IMR-90 (cell line): ENCODE results near the gene SPRED2. TPM values are rescaled to one million over a fixed set of nuclear protein-coding genes. Genes with fewer than 3 reads are reported as not detected.
"Not testable (repeated sequence)": the region's sequence is repeated elsewhere in the genome, so short reads cannot be mapped to it uniquely, and the experiment has no call there.

ENCODE experiments used
- ATAC-seq: fragments of 200-7000 bp; cut with Tn5 transposase; 2 replicates; pipeline ENCODE4 v1.9.1; 2020; ENCODE audit warnings: low read depth, mild to moderate bottlenecking, moderate library complexity
- BruUV-seq: library from RNA; stranded (reverse); fragments of 400-500 nt; replicated peaks from 2 replicates; lab custom pipeline; 2021; lab: Mats Ljungman, UMichigan
- CTCF ChIA-PET: fragments of 300-600 bp; formaldehyde crosslinking; extraction: SDS; loops from one replicate; lab custom pipeline; 2021; ENCODE audit warnings: antibody characterized with exemption; lab: Yijun Ruan, JAX
- POLR2A ChIA-PET: fragments of 300-600 bp; sonication (Branson Sonifier 250); formaldehyde crosslinking; loops from one replicate; lab custom pipeline; 2022; ENCODE audit warnings: antibody characterized with exemption; ENCODE audit not compliant: unreplicated experiment; lab: Charles Lee
- DNase-seq: peaks from one replicate; pipeline ENCODE4 v3.0.0; 2013
- H2AFZ ChIP-seq: replicated peaks from 2 replicates; pipeline ENCODE3; 2013; ENCODE audit warnings: low read length, mild to moderate bottlenecking; ENCODE audit not compliant: poor library complexity
- H2AK5ac ChIP-seq: 2 replicates; pipeline ENCODE4 v1.6.1; 2013; ENCODE audit warnings: low read depth, low read length, inconsistent platforms
- H2AK9ac ChIP-seq: replicated peaks from 2 replicates; pipeline ENCODE3; 2013; ENCODE audit warnings: mild to moderate bottlenecking, low read depth, low read length, moderate library complexity; ENCODE audit not compliant: poor library complexity
- H2BK120ac ChIP-seq: 2 replicates; pipeline ENCODE4 v1.6.1; 2013; ENCODE audit warnings: low read depth, low read length, inconsistent platforms
- H2BK15ac ChIP-seq: 3 replicates; pipeline ENCODE4 v1.6.1; 2013; ENCODE audit warnings: low read depth, low read length, inconsistent platforms
- H2BK20ac ChIP-seq: 2 replicates; pipeline ENCODE4 v1.6.1; 2013; ENCODE audit warnings: low read depth, mild to moderate bottlenecking, inconsistent platforms, low read length, moderate library complexity
- H2BK5ac ChIP-seq: 2 replicates; pipeline ENCODE4 v1.6.1; 2013; ENCODE audit warnings: mild to moderate bottlenecking, low read depth, low read length, inconsistent platforms; ENCODE audit not compliant: poor library complexity, severe bottlenecking
- H3K14ac ChIP-seq: replicated peaks from 2 replicates; pipeline ENCODE4 v1.6.1; 2013; ENCODE audit warnings: low read depth, low read length, inconsistent platforms
- H3K18ac ChIP-seq: 2 replicates; pipeline ENCODE4 v1.6.1; 2013; ENCODE audit warnings: low read depth, low read length, control low read depth
- H3K23ac ChIP-seq: 2 replicates; pipeline ENCODE4 v1.6.1; 2013; ENCODE audit warnings: low read depth, low read length, inconsistent platforms
- H3K27ac ChIP-seq: 2 replicates; pipeline ENCODE4 v1.5.1; 2013; ENCODE audit warnings: mild to moderate bottlenecking, control low read depth, low read length; ENCODE audit not compliant: insufficient read depth
- H3K27me3 ChIP-seq: 2 replicates; pipeline ENCODE4 v1.6.1; 2013; ENCODE audit warnings: low read length; ENCODE audit not compliant: control insufficient read depth, insufficient read depth
- H3K36me3 ChIP-seq: 2 replicates; pipeline ENCODE4 v1.6.1; 2013; ENCODE audit warnings: low read length, mixed read lengths; ENCODE audit not compliant: control insufficient read depth, insufficient read depth
- H3K4ac ChIP-seq: 2 replicates; pipeline ENCODE4 v1.6.1; 2013; ENCODE audit warnings: low read depth, low read length, inconsistent platforms
- H3K4me1 ChIP-seq: 2 replicates; pipeline ENCODE4 v1.6.1; 2013; ENCODE audit warnings: low read length, mixed read lengths; ENCODE audit not compliant: control insufficient read depth, insufficient read depth
- H3K4me2 ChIP-seq: 2 replicates; pipeline ENCODE4 v1.6.1; 2013; ENCODE audit warnings: low read depth, mild to moderate bottlenecking, control low read depth, low read length, moderate library complexity
- H3K4me3 ChIP-seq: 2 replicates; pipeline ENCODE4 v1.5.1; 2013; ENCODE audit warnings: low read depth, mild to moderate bottlenecking, control low read depth, low read length, moderate library complexity; ENCODE audit not compliant: insufficient read depth
- H3K56ac ChIP-seq: 2 replicates; pipeline ENCODE4 v1.6.1; 2013; ENCODE audit warnings: low read length, inconsistent platforms; ENCODE audit not compliant: insufficient read depth; ENCODE audit errors: extremely low read depth
- H3K79me1 ChIP-seq, 2 experiments: 2 replicates each; pipeline ENCODE4 v1.6.1; 2013; ENCODE audit warnings: low read length in 2 of 2, inconsistent platforms in 1 of 2, low read depth in 1 of 2
- H3K9ac ChIP-seq: 2 replicates; pipeline ENCODE4 v1.6.1; 2013; ENCODE audit warnings: low read depth, low read length, control low read depth
- H3K9me1 ChIP-seq: 2 replicates; pipeline ENCODE4 v1.6.1; 2013; ENCODE audit warnings: low read length, inconsistent platforms; ENCODE audit not compliant: insufficient read depth
- H3K9me3 ChIP-seq: 2 replicates; pipeline ENCODE4 v1.6.1; 2013; ENCODE audit warnings: low read length; ENCODE audit not compliant: control insufficient read depth, insufficient read depth
- H4K20me1 ChIP-seq: 2 replicates; pipeline ENCODE4 v1.6.1; 2013; ENCODE audit warnings: low read length, inconsistent platforms; ENCODE audit not compliant: insufficient read depth
- H4K5ac ChIP-seq: 2 replicates; pipeline ENCODE4 v1.6.1; 2013; ENCODE audit warnings: mild to moderate bottlenecking, low read depth, low read length, control low read depth
- H4K8ac ChIP-seq, 2 experiments: 2 replicates each; pipeline ENCODE4 v1.6.1; 2013; ENCODE audit warnings: low read depth in 2 of 2, low read length in 2 of 2, control low read depth in 1 of 2, inconsistent platforms in 1 of 2
- H4K91ac ChIP-seq: 2 replicates; pipeline ENCODE4 v1.6.1; 2013; ENCODE audit warnings: low read depth, low read length, inconsistent platforms; ENCODE audit not compliant: insufficient read depth
- WGBS, 2 experiments: methylation state at CpG; one replicate each; pipeline versions ENCODE4 v1.1.5 to v1.1.7; 2013; ENCODE audit warnings: missing lambda C conversion rate in 2 of 2; ENCODE audit not compliant: insufficient read length in 1 of 2; ENCODE audit errors: extremely low coverage in 2 of 2; 5-methylcytosine and 5-hydroxymethylcytosine counted together
- dilution Hi-C: fragments of 300-500 bp; cut with HindIII; formaldehyde crosslinking; loops from one replicate; pipeline ENCODE4 v1.14.3; 2018; ENCODE audit warnings: low sequenced_read_pairs; ENCODE audit not compliant: unreplicated experiment
- in situ Hi-C: fragments of 300-500 bp; cut with MboI; formaldehyde crosslinking; loops from 3 replicates; pipeline ENCODE4 v1.14.3; 2019; ENCODE audit warnings: low sequenced_read_pairs, inconsistent platforms, mixed read lengths
- intact Hi-C: fragments of 100-400 bp; cut with micrococcal nuclease; formaldehyde crosslinking; loops from 2 replicates; pipeline ENCODE4 v1.10.0; 2022
- polyA plus RNA-seq, 3 experiments: library from polyadenylated mRNA; depleted of rRNA; stranded (reverse); fragments of >200 nt; gene quantifications; 2 replicates each; pipeline ENCODE4 v1.2.3, GENCODE V29; 2012; ENCODE audit warnings: low replicate concordance in 1 of 3
- total RNA-seq: library from RNA; depleted of rRNA; stranded (reverse); fragments of >200 nt; gene quantifications from 2 replicates; pipeline ENCODE4 v1.2.3, GENCODE V29; 2012

The SPRED2 gene
- total and polyA plus RNA-seq, 2 of the 4 experiments (the other 2 are of a cell fraction): 4.8 to 18.7 TPM

DNA sequence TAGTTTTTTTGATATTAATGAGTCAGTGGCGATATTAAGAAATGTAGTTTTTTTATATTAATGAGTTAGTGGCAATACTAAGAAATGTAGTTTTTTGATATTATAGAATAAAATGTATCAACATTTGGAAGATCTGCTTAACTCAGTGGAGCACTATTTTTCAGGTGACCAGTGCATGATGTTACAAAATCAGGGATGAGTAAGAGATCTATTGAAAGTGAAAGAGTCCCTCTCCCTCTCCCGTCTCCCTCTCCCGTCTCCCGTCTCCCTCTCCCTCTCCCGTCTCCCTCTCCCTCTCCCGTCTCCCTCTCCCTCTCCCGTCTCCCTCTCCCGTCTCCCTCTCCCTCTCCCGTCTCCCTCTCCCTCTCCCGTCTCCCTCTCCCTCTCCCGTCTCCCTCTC, 94.5 kb downstream of the SPRED2 start:
- H3K9me3 ChIP-seq, H3K4me3 ChIP-seq, DNase-seq, H4K5ac ChIP-seq, H4K20me1 ChIP-seq, H3K14ac ChIP-seq, H3K18ac ChIP-seq, H3K27ac ChIP-seq, H3K9me1 ChIP-seq, in situ Hi-C loops, H2BK5ac ChIP-seq, dilution Hi-C loops, H2AFZ ChIP-seq, H2AK9ac ChIP-seq, H3K4me2 ChIP-seq, H2BK15ac ChIP-seq, H3K79me1 ChIP-seq, H2BK120ac ChIP-seq, H3K23ac ChIP-seq, H3K56ac ChIP-seq, H3K27me3 ChIP-seq, BruUV-seq, H4K91ac ChIP-seq, H3K4ac ChIP-seq, ATAC-seq, H3K4me1 ChIP-seq, POLR2A ChIA-PET, H2BK20ac ChIP-seq, H3K9ac ChIP-seq, H2AK5ac ChIP-seq, intact Hi-C loops, H4K8ac ChIP-seq: not testable (repeated sequence)
- peaks cover 10% of the 10 kb centered on the region for H3K36me3 ChIP-seq
- WGBS, 2 experiments: no CpG with 5 or more reads among the region's 11 CpGs
- CTCF ChIA-PET: interaction anchor here (1.1 kb wide), 1 partner anchor 18 kb away, joined by 3 read pairs; no protein-coding TSS in a partner anchor
